HG02981 (cell line): ENCODE measurements around the gene TFF2.

Source experiments
- ATAC-seq: cut with Tn5 transposase; IDR thresholded peaks from one replicate; pipeline ENCODE4 v1.9.1; 2021; ENCODE audit warnings: mild to moderate bottlenecking, moderate library complexity; ENCODE audit not compliant: unreplicated experiment

Gene TFF2

DNA sequence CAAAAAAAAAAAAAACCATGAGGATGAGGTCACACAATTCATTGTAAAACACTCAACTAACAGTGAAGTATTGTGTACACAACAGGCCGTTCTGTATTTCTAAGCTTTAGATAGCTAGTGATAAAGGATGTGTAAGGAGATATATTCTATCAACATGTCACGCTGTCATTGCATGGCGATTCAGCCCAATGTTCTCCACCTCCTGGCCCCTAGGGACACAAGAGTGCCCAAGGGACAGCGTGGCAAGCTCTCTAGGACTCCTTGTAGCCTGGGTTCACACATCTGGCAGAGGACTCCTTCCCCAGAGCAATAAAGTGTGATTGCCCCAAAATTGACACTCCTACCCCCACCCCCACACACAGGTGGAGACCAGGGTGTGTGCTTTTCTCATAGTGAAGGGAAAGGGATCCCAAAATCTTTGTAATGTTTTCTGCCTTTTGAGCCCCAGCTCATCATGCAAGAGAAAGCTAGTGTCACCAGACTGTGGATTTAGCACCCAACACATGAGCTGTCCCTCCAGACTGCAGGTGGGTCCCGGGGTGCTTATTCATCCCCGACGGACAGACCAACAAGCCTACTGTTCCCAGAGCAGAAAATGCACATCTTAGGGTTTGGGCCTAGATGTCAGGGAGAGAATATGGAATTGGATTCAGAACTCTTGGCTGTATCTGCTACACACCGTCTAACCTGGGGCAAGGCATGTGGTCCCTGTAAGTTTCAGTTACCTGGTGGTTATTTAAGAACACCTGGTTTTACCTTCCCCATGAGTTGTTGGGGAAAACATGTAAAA is 33.6 kb upstream of the TFF2 start:
- ATAC-seq, result no peak

GRCh38 chr21:42383331-42383730 is 32.5 kb upstream of the TFF2 start:
- ATAC-seq, result no peak

DNA sequence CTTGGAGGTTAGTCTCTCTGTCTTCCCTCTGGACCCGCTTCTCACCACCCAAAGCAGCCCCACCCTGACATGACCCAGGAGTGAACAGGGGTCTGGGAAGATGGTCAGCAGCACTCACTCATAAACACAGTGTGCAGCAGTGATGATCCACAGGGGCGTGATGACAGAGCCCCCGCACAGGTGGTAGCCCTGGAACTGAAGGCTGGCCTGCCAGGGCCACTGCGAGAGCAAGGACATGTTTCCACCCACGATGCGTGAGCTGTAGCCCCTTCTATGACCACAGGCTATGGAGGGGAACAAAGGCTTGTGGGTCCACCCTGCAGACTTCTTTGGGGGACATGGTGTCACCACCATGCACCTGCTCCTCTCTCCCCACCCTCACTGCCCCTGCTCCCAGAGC is 32.1 kb upstream of the TFF2 start:
- ATAC-seq, result no peak

DNA sequence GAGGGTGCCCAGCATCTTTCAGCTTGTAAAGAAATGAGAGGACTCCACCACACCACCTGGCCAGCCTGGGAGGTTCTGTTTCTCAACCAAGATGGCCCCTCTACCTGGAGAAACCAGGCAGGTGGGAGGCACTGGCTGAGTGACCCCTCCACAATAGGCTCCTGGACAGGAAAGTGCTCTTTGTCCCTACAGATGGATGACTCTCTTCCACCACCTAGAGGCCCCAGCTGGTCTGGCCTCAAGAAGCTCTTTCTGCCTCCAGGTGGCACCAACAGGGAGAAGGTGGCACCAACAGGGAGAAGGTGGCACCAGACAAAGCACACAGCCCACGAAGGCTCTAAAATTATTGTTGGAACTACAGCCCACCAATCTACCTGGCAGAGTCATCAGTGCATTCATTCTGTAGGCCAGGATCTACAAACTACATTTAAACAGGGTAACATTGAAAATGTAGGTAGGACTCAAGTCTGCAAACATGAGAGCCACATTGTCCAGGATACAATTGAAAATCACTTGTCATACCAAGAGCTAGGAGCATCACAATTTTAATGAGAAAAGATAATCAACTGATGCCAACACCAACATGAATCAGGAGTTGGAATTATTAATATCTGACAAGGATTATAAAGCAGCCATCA is 30.7 kb upstream of the TFF2 start:
- no peak for ATAC-seq

- no peak for ATAC-seq
These were observed 28.8 kb upstream of the TFF2 start for GRCh38 chr21:42379426-42380215.

DNA sequence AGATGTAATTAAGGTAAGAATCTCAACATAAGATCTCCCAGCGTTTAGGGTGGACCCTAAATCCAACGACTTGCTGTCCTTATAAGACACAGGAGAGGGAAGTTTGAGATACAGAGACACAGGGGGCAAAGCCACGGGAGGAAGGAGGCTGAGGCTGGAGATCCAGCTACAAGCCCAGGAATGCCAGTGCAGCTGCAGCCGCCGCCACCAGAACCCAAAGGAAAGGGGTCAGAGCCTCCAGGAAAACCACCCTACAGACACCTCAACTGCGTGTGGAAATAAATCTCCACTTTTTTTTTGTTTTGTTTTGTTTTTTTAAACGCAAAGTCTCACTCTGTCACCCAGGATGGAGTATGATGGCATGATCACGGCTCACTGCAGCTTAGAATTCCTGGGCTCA is 27.6 kb upstream of the TFF2 start:
- no peak for ATAC-seq

GRCh38 chr21:42377951-42378340 is 27.2 kb upstream of the TFF2 start:
- ATAC-seq, result no peak

DNA sequence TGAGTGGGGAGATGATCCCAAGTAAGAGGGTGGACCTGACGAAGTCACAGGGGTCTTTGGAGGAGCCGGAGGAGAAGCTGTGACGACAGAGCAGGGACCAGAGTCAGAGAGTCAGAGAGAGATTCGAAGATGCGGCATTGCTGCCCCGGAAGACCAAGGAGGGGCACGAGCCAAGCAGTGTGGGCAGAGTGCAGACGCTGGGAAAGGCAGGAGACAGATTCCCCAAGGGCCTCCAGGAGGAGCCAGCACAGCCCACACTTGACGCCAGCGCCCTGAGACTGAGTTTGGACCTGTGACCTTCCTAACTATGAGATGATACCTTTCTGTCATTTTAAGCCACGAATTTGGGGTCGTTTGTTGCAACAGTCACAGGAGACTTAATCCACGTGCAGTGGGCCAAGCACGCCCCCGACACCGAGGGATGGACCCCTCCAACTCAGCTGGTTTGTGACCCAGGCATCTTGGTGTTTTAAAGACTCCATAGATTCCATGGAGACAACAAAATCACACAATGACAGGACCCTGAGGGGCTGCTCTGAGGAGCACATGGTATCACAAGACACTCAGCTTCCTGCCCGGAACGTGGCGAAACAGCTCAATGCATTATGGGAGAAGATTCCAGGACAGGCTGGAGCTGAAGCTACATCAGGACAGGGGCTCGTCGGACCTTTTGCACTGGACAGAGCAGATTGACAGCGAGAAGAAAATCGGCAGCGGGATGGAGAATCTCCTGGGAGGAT is 26.6 kb upstream of the TFF2 start:
- ATAC-seq, result no peak

- no peak for ATAC-seq
These were observed 25.7 kb upstream of the TFF2 start for GRCh38 chr21:42376338-42376982.

- ATAC-seq, result no peak
These were observed 25.2 kb upstream of the TFF2 start for GRCh38 chr21:42375966-42376337.

DNA sequence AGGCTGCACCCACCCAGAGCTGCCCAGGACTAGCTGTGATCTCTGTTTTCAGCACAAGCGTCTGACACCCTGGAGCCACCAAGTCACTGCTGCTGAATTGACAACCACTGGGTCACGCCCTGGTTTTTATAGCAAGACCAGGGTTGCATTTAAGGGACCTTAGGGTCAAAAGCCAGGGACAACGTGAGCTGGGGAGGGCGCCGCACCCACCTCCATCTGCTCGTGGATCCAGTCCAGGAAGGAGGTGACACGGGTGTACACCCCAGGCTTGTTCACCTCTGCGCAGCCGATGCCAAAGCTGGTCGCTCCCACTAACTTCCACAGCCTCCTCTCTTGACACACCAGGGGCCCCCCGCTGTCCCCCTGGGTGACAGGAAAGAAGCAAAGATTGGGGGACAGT is 24.7 kb upstream of the TFF2 start:
- no peak for ATAC-seq

DNA sequence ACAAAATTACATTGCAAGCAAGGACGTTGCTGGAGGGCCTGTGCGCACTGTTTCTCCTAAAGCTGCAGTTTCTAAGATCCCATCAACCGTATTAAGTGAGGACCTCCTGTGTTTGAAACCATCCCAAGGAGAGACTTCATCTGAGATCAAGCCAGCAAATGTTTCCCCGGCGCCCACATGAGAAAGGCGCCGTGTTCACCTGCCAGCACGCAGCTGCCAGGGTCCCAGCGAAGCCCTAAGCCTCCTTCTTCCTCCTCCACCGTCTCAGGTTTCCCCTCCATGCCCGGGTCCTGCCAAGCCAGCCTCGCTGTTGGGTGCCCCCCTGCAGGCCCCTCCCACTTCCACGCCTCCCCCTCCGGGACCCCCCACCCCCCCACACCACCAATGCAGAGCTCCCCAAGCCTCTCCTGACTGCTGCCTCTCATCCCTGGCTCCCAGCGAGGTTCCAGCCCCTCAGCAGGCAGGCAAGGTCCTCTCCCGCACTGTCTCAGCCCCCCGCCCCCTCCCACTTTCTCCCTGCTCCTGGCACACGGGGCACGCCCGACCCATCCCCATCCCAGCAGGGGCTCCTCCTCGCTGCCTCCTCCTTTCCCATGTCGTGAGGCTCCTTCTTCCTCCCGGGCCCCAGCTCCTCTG is 24.2 kb upstream of the TFF2 start:
- no peak for ATAC-seq

GRCh38 chr21:42374457-42374856 is 23.7 kb upstream of the TFF2 start:
- no peak for ATAC-seq

DNA sequence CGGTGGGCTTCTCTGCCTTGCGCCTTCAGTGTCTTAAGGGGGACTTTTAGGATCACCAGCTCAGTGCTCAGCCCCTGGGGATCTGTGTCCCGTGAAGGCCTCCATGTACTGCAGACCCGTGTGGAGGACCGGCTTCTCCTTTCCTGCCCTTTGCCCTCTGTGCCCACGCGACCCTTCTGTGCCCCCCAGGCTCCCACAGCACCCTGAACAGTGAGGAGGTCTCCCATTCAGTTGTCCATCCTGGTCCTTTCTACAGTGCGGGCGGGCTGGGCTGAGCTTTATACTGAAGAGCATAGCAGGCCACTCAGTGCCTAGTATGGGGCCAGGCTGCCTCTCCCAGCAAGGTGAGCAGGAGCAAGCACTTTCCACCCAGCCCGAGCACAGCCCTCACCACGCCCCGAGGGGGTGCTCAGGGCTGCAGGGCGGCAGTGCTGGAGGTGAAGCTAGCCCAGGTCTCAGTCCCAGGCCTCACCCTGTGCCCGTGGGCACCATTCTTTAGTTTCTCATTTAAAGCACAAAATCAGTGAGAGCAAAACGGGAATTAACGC is 23.2 kb upstream of the TFF2 start:
- no peak for ATAC-seq

- ATAC-seq, result no peak
These were observed 22.6 kb upstream of the TFF2 start for GRCh38 chr21:42373196-42373907.

- no peak for ATAC-seq
These were observed 20.3 kb upstream of the TFF2 start for GRCh38 chr21:42370894-42371654.

DNA sequence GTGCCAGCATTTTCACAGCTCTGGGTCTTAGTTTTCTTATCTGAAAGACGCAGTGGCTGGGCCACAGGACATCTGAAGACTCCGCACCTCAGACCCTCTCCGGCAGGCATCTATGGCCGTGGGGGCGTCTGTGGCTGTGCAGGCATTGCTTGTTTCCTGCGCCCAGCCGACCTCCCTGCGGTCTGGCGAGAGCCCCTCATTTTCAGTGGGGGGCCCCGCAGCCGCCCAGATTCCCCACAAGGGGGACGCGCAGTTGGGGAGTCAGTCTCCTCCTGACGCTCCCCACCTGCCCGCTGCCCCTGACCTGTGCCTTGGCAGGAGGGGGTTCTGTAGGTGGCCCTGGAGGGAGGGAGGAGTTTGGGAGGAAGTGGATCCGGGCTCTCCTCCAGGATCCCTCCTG is 19.0 kb upstream of the TFF2 start:
- ATAC-seq, result no peak

- ATAC-seq, result no peak
These were observed 16.8 kb upstream of the TFF2 start for GRCh38 chr21:42367367-42368165.
